Hematopoietic multipotent progenitor cell treated with erythropoietin and hydrocortisone succinate and interleukin-3 and kit ligand, for 17 days (in vitro differentiated cells): Measurements from ENCODE around the gene KCTD17.
A peak's percentile ranks its signal among the peaks of the same experiment; 100 is the strongest.
"Not testable (repeated sequence)": the region's sequence is repeated elsewhere in the genome, so short reads cannot be mapped to it uniquely, and the experiment has no call there.

ENCODE experiments used
- DNase-seq: peaks from one replicate; pipeline ENCODE4 v3.0.0-alpha.2; 2015; ENCODE audit warnings: low spot score

Gene KCTD17

DNA sequence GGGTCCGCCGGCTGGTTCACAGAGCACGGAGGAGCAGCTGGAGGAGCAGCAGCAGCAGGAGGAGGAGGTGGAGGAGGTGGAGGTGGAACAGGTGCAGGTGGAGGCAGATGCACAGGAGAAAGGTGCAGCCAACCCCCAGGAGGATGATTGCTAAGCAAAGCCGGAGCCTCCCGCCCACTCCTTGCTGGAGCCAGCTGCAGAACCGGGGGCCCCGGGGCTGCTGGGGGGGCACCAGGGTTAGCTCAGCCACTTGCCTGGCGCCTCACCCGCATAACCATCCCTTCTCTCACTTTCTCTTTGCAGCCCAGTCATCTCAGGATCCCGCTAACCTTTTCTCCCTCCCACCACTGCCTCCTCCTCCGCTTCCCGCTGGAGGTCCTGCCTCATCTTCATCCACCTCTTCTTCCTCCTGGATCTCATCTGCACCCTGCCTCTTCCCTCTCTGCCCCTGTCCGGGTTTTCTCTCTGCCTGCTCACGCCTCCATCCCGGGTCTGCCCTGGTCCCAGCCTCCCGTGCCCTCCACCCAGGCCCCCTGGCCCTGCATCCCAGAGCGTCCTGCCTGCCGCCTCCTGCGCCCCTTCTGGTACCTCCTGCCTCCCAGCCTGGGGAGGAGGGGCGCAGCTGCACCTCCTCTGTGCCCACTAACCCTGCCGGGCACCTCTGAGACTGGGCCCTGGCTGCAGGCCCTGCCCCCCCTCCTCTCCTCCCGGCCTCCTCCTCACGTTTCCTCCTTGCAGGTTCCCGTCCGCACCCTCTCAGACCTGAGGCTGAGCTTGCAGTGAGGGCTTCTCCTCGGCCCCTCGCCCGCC lies 9.5 kb downstream of the KCTD17 start:
- no peak for DNase-seq

DNA sequence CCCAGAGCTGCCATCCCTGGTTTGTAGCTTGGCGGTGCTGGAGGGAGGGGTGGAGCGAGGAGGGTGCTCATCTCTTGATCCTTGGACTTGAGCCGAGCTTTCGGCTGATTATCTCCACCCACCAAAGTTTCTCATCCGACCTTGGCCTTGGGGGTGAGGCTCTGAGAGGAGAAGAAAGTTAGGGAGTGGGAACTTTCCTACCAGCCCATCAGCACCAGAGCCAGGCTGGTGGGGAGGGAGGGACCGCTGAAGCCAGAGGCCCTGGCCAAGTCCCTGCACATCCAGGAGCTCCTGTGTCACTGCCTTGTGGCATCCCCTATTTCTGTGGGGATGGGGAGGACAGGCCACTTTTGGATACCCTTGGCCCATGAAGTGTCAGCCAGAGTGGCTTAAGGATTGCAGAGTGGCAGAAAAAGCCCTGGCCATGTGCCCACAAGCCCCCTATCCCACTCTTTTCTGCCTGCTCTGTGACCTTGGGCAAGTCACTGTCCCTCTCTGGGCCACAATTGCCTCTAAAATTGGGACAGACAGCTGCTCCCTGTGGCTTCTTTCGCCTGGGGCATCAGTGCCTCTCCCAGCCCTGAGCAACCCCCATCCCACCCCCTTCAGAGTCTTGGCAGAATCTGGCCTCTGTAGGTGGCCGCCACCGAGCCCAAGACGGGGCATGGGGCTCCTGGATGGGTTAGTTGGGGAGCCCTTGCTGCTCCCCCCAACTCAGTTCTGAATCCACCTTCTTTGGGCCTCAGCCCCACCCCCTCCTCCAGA lies 10.3 kb downstream of the KCTD17 start:
- DNase-seq = no peak

DNA sequence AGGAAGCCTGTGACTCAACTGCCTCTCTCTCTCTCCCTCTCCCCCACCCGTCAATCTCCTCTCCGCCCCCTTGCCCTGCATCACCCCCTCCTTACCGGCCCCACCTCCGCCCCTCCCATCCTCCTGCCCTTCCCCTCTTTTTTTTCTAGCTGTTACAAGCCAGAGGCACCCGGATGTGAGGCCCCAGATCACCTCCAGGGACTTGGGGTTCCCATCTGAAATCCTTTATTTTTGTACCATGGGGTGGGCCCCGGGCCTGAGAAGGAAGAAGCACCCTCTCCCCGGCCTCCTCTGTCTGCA lies 10.8 kb downstream of the KCTD17 start:
- DNase-seq = no peak

DNA sequence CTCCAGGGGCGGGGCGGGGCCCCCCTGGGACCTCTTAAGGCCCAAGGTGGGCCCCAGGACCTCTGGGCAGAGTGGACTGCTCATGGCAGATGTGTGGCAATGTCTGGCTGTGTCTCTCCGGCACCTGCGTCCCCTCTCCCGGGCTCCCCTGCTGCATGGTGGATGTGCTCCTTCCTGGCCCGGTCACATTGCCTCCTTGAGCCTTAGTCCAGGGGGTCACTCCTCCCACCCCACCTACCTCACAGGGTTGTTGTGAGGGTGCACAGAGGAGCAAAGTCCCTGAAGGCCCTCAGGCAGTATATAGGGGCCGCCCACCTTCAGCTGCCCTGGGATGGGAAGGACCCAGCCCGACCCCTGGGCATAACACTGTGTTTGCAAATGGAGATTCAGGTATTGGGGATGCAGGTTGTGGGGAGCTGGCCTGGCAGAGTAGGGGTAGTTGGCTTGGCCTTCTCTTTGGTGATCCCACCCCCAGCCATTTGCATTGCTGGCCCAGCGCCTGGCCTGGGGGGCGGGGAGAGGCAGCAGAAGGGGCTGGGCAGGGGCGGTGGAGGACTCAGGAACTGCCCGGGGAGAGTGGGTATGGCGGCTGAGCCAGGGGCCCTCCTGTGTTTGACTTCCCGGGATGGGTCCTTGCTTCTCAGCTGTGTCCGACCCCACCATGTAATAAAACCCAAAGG lies 11.3 kb downstream of the KCTD17 start:
- no peak for DNase-seq

DNA sequence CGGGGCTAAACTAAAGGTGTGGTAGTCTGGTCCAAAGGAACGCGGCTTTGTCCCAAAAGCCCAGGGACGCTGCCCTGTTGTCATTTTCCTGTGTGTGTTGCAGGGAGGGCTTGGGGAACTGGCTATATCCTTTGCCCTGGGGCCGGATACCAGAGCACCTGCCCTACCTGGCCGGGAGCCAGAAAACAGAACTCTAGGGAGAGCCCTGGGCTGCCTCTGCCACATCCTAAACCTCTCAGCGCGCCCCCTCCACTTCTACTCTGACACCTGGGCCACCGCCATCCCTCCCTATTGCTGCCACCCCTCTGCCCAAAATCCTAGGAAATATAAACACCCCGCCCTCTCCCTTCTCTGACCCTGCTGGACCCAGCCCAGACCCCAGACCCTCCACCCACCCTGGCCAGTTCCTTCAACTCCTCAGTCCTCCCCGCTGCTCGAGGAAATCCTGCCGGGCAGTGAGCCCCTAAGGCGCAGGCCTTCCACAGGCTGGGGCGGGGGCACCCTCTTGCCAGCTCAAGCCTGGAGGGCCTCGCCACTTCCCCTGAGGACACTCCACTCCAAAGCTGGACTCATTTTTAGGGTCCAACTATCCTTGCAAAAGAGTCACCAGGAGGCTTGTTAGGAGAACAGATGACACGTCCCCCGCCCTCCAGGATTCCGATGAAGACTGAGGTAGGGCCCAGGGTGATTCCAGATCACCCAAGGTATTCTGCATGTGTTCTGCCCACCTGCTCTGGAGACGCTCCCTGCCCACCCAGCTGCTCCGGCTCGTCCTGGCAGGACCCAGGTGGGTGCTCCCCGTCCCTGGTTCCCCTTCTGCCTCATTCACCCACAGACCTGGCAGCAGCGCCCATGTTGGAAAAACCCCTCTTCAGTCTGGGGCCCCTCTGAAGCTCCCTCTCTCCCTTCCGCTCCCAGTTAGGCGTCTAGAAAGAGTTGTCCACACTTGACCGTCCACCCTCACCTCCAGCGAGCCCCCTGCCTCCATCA lies 12.2 kb downstream of the KCTD17 start:
- no peak for DNase-seq

DNA sequence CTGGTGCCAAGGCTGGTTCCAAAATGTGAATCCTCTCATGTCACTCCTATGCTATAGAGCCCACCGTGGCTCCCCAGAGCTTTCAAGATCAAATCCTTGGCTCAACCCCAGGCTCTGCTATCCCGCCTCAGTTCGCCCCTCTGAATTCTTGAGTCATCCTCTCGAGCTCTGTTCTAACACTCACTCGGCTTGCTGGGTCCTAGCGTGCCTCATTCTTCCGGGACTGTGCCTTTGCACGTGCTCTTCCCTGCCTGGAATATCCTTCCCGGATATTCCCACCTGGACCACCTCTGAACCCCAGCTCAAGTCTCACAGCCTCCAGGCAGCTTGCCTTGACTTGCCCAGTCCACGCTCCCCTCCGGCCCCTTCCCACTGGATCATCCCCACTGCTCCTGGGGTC lies 13.0 kb downstream of the KCTD17 start:
- DNase-seq = no peak

DNA sequence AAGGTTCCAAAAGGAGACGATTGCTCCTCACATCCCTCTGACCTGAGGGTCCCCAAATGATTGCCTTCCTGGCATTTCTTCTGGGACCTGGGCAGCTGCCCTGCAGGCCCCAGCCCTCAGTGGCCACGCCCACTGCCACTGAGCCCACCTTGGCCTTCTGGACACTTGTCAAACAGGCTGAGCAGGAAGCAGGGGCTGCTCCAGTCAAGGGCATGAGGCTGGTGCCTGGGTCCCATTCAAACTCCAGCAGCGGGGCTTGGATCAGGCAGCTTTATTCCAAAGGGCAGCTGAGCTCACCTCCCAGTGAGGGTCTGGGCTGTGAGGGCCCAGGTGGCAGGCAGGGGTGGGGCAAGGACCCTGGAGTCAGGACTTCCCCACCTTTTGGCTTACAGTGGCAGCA lies 13.6 kb downstream of the KCTD17 start:
- DNase-seq = no peak

DNA sequence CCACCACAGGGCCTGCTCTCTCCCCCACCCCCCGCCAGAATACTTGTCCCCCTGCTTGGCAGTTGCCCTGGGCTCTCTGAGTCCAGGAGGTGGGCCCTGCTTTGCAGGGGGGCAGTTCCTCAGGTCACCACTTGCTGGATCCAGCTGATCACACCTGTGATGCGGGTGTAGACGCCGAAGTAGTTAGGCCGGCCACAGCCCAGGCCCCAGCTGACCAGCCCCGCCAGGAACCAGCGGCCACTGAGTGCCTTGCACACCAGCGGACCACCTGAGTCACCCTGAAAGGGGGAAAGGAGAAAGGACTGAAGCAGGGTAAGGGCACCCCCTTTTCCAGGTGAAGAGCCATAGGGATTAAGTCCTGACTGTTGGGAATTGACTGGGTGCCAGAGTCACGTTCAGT lies 14.4 kb downstream of the KCTD17 start:
- DNase-seq = no peak

DNA sequence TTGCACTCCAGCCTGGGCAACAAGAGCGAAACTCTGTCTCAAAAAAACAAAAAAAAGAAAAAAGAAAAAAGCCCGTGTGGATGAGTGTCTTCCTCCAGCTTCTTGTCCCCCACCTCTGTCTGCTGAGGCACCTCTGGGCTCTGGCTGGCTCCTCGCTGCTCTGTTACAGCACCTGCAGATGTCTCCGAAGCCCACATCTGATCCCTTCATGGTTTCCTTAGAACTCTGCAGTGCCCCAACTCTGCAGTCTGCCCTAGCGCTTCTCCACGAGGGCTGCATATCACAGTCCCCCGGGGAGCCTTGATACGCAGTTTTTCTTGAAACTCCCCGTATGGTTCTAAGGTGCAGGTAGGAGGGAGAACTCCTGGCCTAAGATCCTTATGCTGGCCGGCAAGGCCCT lies 15.9 kb downstream of the KCTD17 start:
- DNase-seq = no peak

DNA sequence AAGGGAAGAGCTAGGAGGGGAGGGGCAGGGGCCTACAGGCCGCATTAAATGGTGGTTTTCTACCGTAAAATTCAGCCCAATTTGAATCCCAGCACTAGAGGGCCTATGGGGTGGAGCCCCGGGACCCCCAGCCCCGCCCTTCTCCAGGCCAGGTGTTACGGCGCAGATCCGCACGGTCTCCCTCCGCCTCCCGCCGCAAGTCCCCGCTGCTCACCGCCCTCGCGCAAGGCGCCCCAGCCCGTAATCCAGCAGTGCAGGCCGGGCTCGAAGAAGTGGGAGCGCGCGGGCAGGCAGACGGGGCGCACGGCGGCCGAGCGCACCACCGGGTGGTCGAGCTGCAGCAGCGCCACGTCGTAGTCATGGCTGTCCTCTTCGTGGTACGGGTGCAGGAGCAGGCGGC lies 17.3 kb downstream of the KCTD17 start:
- DNase-seq = no peak

DNA sequence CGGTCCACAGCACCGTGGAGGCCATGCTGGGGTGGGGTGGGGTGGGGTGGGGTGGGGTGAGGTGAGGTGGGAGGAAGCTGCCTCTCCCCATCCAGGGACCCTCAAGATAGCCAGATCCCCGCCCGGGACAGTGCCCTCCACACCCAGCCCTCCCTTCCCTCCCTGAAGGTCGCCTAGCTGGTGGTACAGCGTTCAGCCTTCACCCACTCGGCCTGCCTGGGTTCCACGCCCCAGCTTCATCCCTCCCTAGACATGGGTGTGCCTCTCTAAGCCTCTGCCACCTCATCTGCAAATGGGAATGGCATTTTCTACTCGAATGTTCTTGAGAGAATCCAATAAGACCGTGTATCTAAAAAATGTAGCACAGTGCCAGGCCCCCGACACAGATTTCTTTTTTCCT lies 17.8 kb downstream of the KCTD17 start:
- no peak for DNase-seq

DNA sequence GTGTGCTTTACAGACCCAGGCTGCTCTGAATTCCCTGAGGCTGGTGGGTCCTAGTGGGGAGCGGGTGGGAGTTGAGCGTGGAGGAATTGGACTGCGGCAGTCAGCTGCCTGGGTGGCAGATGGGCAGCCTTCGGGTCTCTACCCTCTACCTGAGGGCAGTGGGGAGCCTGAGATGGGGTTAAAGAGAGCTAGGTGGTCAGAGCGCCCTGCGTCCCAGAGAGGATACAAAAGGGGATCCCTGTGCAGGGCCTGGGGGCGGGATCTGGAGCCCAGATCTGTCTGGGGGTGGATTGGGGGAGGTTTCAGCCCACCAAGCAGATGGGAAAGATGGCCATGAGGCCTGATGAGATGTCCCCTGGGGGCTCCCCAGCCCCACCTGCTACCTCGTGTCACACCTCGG lies 18.2 kb downstream of the KCTD17 start:
- DNase-seq = no peak

DNA sequence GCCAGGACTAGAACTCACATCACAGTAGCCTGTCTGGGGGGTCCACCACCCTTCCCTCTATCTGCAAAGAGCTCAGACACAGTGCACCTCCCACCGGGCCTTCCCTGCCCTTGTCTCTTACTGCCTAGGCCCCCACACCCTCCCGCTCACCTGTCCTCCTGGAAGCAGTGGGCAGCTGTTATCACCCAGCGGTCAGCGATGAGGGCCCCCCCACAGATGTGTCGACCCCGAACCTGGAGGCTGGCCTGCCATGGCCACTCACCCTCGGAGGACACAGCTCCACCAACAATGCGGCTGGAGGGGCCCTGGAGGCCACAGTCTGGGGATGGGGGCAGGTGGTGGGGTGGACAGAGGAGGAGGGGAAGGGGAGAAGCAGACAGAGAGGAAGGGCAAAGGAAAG lies 18.8 kb downstream of the KCTD17 start:
- DNase-seq = no peak

DNA sequence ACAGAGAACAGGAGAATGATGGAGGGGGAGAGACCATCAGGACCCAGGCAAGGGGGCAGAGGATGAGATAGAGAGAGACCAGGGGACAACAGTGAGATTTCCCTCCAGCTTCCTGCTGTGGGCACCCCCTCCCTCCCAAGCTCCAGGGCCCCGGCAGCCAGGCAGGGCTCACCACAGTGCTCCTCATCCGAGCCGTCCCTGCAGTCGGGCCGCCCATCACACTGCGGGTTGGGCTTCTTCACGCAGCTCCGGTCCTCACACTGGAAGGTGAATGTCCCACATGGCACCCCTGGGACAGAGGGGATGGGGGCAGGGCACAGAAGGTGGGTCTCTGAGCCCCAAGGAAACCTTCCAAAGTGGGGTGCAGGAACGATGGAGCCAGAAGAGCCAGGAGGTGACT lies 19.2 kb downstream of the KCTD17 start:
- DNase-seq = no peak

DNA sequence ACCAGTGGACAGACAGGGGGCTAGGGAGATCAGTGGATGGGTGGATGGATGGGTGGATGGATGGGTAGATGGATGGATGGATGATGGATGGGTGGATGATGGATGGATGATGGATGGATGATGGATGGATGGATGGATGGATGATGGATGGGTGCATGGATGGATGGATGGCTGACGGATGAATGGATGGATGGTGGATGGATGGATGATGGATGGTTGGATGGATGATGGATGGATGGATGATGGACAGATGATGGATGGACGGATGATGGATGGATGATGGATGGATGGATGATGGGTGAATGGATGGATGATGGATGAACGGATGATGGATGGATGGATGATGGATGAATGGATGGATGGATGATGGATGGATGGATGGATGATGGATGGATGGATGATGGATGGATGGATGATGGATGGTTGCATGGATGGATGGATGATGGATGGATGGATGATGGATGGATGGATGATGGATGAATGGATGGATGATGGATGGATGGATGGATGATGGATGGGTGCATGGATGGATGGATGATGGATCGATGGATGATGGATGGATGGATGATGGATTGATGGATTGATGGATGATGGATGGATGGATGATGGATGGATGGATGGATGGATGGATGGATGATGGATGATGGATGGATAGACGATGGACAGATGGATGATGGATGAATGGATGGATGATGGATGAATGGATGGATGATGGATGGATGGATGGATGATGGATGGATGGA lies 20.5 kb downstream of the KCTD17 start:
- DNase-seq = not testable (repeated sequence)

DNA sequence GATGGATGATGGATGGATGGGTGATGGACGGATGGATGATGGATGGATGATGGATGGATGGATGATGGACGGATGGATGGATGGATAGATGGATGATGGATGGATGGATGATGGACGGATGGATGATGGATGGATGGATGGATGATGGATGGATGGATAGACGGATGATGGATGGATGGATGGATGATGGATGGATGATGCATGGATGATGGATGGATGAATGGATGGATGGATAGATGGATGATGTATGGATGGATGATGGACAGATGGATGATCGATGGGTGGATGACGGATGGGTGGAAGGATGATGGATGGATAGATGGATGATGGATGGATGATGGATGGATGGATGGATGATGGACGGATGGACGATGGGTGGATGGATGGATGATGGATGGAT lies 21.1 kb downstream of the KCTD17 start:
- no peak for DNase-seq

DNA sequence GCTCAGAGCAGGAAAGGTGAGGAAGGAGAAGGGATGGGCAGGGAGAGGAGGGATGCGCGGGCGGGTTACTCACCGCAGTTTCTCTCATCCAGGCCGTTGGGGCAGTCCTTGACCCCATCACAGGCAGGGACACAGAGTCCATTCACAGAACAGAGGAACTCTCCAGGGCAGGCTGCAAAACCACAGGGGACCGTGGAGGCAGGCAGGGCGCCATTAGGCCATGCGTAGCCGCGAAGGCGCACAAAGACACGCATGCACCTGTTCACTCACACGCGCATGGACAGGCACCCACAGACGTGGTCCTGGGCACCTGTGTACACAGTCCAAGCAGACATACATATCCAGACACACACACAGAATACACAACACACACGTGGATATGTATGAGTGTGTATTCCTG lies 23.0 kb downstream of the KCTD17 start:
- DNase-seq = no peak

DNA sequence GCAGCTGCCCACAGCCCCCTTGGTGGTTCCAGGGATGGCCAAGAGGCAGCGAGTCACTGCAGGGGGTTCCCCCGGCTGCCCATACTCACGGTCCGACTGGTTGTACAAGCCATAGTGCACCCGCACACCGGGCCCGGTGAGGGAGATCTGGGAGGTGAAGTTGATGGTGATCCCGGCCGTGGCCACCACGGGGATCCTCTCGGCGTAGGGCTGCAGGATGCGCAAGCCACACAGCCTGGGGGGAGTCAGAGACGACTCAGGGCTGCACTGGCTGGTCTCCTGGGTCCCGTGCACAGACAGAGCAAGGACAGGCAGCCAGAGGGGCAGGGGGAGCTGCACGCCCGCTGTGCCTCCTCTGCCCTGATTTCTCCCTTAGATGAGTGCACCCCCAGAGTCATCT lies 23.5 kb downstream of the KCTD17 start:
- DNase-seq = no peak

DNA sequence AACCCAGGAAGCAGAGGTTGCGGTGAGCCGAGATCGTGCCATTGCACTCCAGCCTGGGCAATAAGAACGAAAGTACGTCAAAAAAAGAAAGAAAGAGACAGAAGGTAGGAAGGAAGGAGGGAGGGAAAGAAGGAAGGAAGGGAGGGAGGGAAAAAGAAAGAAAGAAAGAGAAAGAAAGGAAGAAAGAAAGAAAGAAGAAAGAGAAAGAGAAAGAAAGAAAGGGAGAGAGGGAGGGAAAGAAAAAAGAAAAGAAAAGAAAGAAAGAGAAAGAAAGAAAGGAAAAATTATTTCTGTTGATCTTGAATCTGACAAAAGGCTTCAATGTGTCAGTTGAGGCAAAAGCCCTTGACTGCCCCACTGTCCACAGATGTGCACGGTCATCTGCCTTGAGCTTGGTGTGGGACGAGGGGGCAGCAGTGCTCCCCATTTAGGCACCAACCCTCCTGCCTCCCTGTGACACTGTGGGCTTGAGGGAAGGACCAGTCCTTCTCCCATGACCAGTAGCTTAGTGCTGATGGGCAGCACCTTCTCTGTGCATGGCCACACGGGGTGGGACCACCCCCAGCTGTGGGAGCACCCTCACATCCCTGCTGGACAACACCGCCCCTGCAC lies 24.4 kb downstream of the KCTD17 start:
- no peak for DNase-seq

DNA sequence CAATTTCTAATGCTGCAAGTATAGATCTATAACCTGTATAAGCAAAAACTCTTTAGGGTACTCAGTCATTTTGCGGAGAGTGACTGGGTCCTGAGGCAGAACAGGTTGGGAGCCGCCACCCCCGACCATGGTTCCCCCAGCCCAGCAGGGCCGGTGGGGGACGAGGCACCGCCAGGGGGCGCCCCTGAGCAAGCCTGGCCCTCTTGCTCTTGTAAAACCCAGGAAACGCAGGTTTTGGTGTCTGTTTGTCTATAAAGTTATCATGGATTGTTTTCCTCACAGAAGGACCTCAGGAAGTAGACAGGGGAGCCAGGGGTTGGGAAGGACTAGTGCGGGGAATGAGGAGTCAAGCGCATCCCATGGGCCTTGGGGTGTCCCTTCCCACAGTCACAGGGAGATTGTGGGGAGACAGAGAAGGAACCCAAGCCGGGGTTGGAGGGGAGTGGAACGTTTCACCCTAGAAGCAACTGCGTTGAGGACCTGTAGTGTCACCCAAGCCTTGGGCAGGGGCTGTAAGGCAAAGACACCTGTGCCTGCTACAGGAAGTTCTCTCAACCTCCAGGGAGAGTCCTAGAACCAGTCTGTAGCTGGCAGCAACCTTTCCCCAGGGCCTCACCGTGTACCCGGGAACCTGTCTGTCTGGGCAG lies 26.4 kb downstream of the KCTD17 start:
- peak; percentile 52 for DNase-seq
